ENCODE measurements around the gene RHBDD1. TPM values are rescaled to one million over a fixed set of nuclear protein-coding genes. Genes with fewer than 3 reads are reported as not detected.
"Not testable (repeated sequence)": the region's sequence is repeated elsewhere in the genome, so short reads cannot be mapped to it uniquely, and the experiment has no call there.

The RHBDD1 gene
- polyA plus RNA-seq, 3 donors, result 8.1 to 19.5 (median 15.5) TPM

- no peak overlapping the region for H2AFZ ChIP-seq (ENCODE audit: insufficient read depth, low read depth, low read length, poor library complexity, severe bottlenecking)
- DNase-seq, result no peak
- no peak overlapping the region for H3K4me2 ChIP-seq (replicated peaks; ENCODE audit: extremely low read depth, low read length, poor library complexity, severe bottlenecking)
- H3K27ac Mint-ChIP-seq, result no peak overlapping the region
- H3K9me3 Mint-ChIP-seq, result peaks cover 0 to 5% (median 0%) of the 10 kb centered on the region in 7 donors
- no peaks in the 10 kb centered on the region for H4K20me1 ChIP-seq (ENCODE audit: insufficient read depth, low read length)
- no CpG with 5 or more reads among the region's 1 CpG for whole genome bisulfite sequencing (ENCODE audit: insufficient coverage)
- no peak overlapping the region for H3K4me3 ChIP-seq (replicated peaks in 1 of 3; ENCODE audit: low read depth in 2 of 3, low read length in 3 of 3)
- TF ChIP-seq CTCF (IDR thresholded peaks at IDR 0.05), result no peak
- H3K9me3 ChIP-seq (replicated peaks in 1 of 2; ENCODE audit: control insufficient read depth in 1 of 2, insufficient read depth in 1 of 2, low read length in 2 of 2), result no peaks in the 10 kb centered on the region
- H3K27me3 Mint-ChIP-seq (ENCODE audit: low read depth in 3 of 3), result peaks cover 0 to 5% (median 4%) of the 10 kb centered on the region in 3 donors
- no peak overlapping the region for H3K4me3 Mint-ChIP-seq
- peaks cover 3% of the 10 kb centered on the region for H3K79me2 ChIP-seq (ENCODE audit: insufficient read depth, low read length)
- H3K4me1 Mint-ChIP-seq, result peaks cover 12% of the 10 kb centered on the region
- no peak overlapping the region for H3K27ac ChIP-seq (ENCODE audit: low read depth in 1 of 2, low read length in 2 of 2)
- no peaks in the 10 kb centered on the region for H3K27me3 ChIP-seq (ENCODE audit: control insufficient read depth in 2 of 2, insufficient read depth in 2 of 2, low read length in 2 of 2)
- intact Hi-C loops (cut with micrococcal nuclease), result no loop called here
- H3K36me3 Mint-ChIP-seq, result no peaks in the 10 kb centered on the region
- H3K4me1 ChIP-seq (ENCODE audit: control insufficient read depth in 1 of 2, insufficient read depth in 2 of 2, low read length in 2 of 2), result peaks cover 17 to 25% of the 10 kb centered on the region in 2 donors
- H3K9ac ChIP-seq (ENCODE audit: insufficient read depth, low read length, poor library complexity, severe bottlenecking), result no peak overlapping the region
- H3K36me3 ChIP-seq (replicated peaks in 1 of 2; ENCODE audit: control insufficient read depth in 1 of 2, insufficient read depth in 2 of 2, low read length in 2 of 2), result no peaks in the 10 kb centered on the region
Measured at GRCh38 chr2:226832061-226832460, 3.8 kb upstream of the RHBDD1 start.

GRCh38 chr2:226834880-226835279, 974 bp upstream of the RHBDD1 start:
- Mint-ChIP-seq H3K36me3 (peaks cover 11 to 17% of the 10 kb centered on the region in 2 donors), H3K4me3 (peak overlapping the region; percentile 88 to 93), H3K4me1 (peaks cover 20% of the 10 kb centered on the region)
- DNase-seq; intact Hi-C loops (cut with micrococcal nuclease); H3K27me3 ChIP-seq (ENCODE audit: control insufficient read depth in 2 of 2, insufficient read depth in 2 of 2, low read length in 2 of 2); H3K27ac Mint-ChIP-seq; H3K9me3 ChIP-seq (replicated peaks in 1 of 2; ENCODE audit: control insufficient read depth in 1 of 2, insufficient read depth in 1 of 2, low read length in 2 of 2); H4K20me1 ChIP-seq (ENCODE audit: insufficient read depth, low read length); H3K27ac ChIP-seq (ENCODE audit: low read depth in 1 of 2, low read length in 2 of 2); H3K27me3 Mint-ChIP-seq (ENCODE audit: low read depth in 3 of 3); H3K9me3 Mint-ChIP-seq; H3K36me3 ChIP-seq (replicated peaks in 1 of 2; ENCODE audit: control insufficient read depth in 1 of 2, insufficient read depth in 2 of 2, low read length in 2 of 2): not testable (repeated sequence)
- Histone ChIP-seq H2AFZ (ENCODE audit: insufficient read depth, low read depth, low read length, poor library complexity, severe bottlenecking) (peak overlapping the region; percentile 92), H3K79me2 (ENCODE audit: insufficient read depth, low read length) (peaks cover 20% of the 10 kb centered on the region), H3K4me3 (replicated peaks in 1 of 3; ENCODE audit: low read depth in 2 of 3, low read length in 3 of 3) (peak overlapping the region in 1 of 3 experiments; percentile 79), H3K4me2 (replicated peaks; ENCODE audit: extremely low read depth, low read length, poor library complexity, severe bottlenecking) (peak overlapping the region; percentile 74), H3K9ac (ENCODE audit: insufficient read depth, low read length, poor library complexity, severe bottlenecking) (peak overlapping the region; percentile 98), H3K4me1 (ENCODE audit: control insufficient read depth in 1 of 2, insufficient read depth in 2 of 2, low read length in 2 of 2) (peaks cover 18 to 27% of the 10 kb centered on the region in 2 donors)
- 98% methylated on average over 7 of the region's 18 CpGs for WGBS (ENCODE audit: insufficient coverage)

Measured in CD14-positive monocyte (primary cell).